ENCODE data around the gene SOX9. TPM values are rescaled to one million over a fixed set of nuclear protein-coding genes. Genes with fewer than 3 reads are reported as not detected.
"Not testable (repeated sequence)": the region's sequence is repeated elsewhere in the genome, so short reads cannot be mapped to it uniquely, and the experiment has no call there.

SOX9 gene
- total RNA-seq, 1 experiment from 2014 or later: not detected

- no peak for DNase-seq (ENCODE audit: low spot score)
- in situ Hi-C loops (cut with HindIII; ENCODE audit: low sequenced_read_pairs): no loop called here
These were observed 10.4 kb upstream of the SOX9 start for GRCh38 chr17:72110231-72110941.

- in situ Hi-C loops (cut with HindIII; ENCODE audit: low sequenced_read_pairs): no loop called here
These were observed 9.9 kb upstream of the SOX9 start for GRCh38 chr17:72110942-72111318.

GRCh38 chr17:72111336-72111923, 9.4 kb upstream of the SOX9 start:
- in situ Hi-C loops (cut with HindIII; ENCODE audit: low sequenced_read_pairs): no loop called here
- no peak for DNase-seq (ENCODE audit: low spot score)

More at GRCh38 chr17:72110942-72111318, 9.9 kb upstream of the SOX9 start:
- no peak for DNase-seq (ENCODE audit: low spot score)

- DNase-seq (ENCODE audit: low spot score); in situ Hi-C loops (cut with HindIII; ENCODE audit: low sequenced_read_pairs): not testable (repeated sequence)
These were observed 8.9 kb upstream of the SOX9 start for GRCh38 chr17:72111926-72112325.

- in situ Hi-C loops (cut with HindIII; ENCODE audit: low sequenced_read_pairs): no loop called here
- no peak for DNase-seq (ENCODE audit: low spot score)
These were observed 7.1 kb upstream of the SOX9 start for GRCh38 chr17:72113751-72114150.

GRCh38 chr17:72115781-72116525, 4.9 kb upstream of the SOX9 start:
- no peak for DNase-seq (ENCODE audit: low spot score)
- in situ Hi-C loops (cut with HindIII; ENCODE audit: low sequenced_read_pairs): no loop called here

GRCh38 chr17:72116661-72117521, 3.9 kb upstream of the SOX9 start:
- in situ Hi-C loops (cut with HindIII; ENCODE audit: low sequenced_read_pairs): no loop called here
- no peak for DNase-seq (ENCODE audit: low spot score)

GRCh38 chr17:72117535-72118334, 3.1 kb upstream of the SOX9 start:
- in situ Hi-C loops (cut with HindIII; ENCODE audit: low sequenced_read_pairs): no loop called here
- no peak for DNase-seq (ENCODE audit: low spot score)

GRCh38 chr17:72118335-72119076, 2.3 kb upstream of the SOX9 start:
- in situ Hi-C loops (cut with HindIII; ENCODE audit: low sequenced_read_pairs): no loop called here
- peak; percentile 72 for DNase-seq (ENCODE audit: low spot score)

- in situ Hi-C loops (cut with HindIII; ENCODE audit: low sequenced_read_pairs): no loop called here
- no peak for DNase-seq (ENCODE audit: low spot score)
These were observed 1.5 kb upstream of the SOX9 start for GRCh38 chr17:72119077-72119872.

- DNase-seq (ENCODE audit: low spot score): peak; percentile 28
- in situ Hi-C loops (cut with HindIII; ENCODE audit: low sequenced_read_pairs): no loop called here
These were observed 763 bp upstream of the SOX9 start for GRCh38 chr17:72119873-72120641.

- in situ Hi-C loops (cut with HindIII; ENCODE audit: low sequenced_read_pairs): no loop called here
- no peak for DNase-seq (ENCODE audit: low spot score)
These were observed 567 bp downstream of the SOX9 start for GRCh38 chr17:72121164-72122009.

- DNase-seq (ENCODE audit: low spot score): no peak
- in situ Hi-C loops (cut with HindIII; ENCODE audit: low sequenced_read_pairs): no loop called here
These were observed 1.4 kb downstream of the SOX9 start for GRCh38 chr17:72122010-72122764.

- no peak for DNase-seq (ENCODE audit: low spot score)
- in situ Hi-C loops (cut with HindIII; ENCODE audit: low sequenced_read_pairs): no loop called here
These were observed 2.1 kb downstream of the SOX9 start for GRCh38 chr17:72122765-72123529.
